ENCODE results near the gene ECHS1.
A peak's percentile ranks its signal among the peaks of the same experiment; 100 is the strongest.

ECHS1 gene

GRCh38 chr10:133334503-133335245 lies 38.5 kb downstream of the ECHS1 start:
- no peak for TF ChIP-seq CTCF (conservative IDR thresholded peaks at IDR 0.05; ENCODE audit: low read depth, low read length)
- peak overlapping the region; percentile 46 for H3K4me3 ChIP-seq (ENCODE audit: low read depth, low read length)
- peak; percentile 26 for DNase-seq (ENCODE audit: low read depth)

- H3K4me3 ChIP-seq (ENCODE audit: low read depth, low read length) = no peak overlapping the region
- no peak for TF ChIP-seq CTCF (conservative IDR thresholded peaks at IDR 0.05; ENCODE audit: low read depth, low read length)
- no peak for DNase-seq (ENCODE audit: low read depth)
Observed at GRCh38 chr10:133332936-133333699, 40.0 kb downstream of the ECHS1 start.

GRCh38 chr10:133329491-133330202 lies 43.5 kb downstream of the ECHS1 start:
- TF ChIP-seq CTCF (conservative IDR thresholded peaks at IDR 0.05; ENCODE audit: low read depth, low read length) = peak; percentile 90
- H3K4me3 ChIP-seq (ENCODE audit: low read depth, low read length) = peak overlapping the region; percentile 22
- DNase-seq (ENCODE audit: low read depth) = peak; percentile 93

GRCh38 chr10:133328358-133329343 lies 44.5 kb downstream of the ECHS1 start:
- no peak for DNase-seq (ENCODE audit: low read depth)
- no peak for TF ChIP-seq CTCF (conservative IDR thresholded peaks at IDR 0.05; ENCODE audit: low read depth, low read length)
- no peak overlapping the region for H3K4me3 ChIP-seq (ENCODE audit: low read depth, low read length)

- H3K4me3 ChIP-seq (ENCODE audit: low read depth, low read length) = no peak overlapping the region
- no peak for TF ChIP-seq CTCF (conservative IDR thresholded peaks at IDR 0.05; ENCODE audit: low read depth, low read length)
- no peak for DNase-seq (ENCODE audit: low read depth)
Observed at GRCh38 chr10:133327651-133328357, 45.4 kb downstream of the ECHS1 start.
